SKM-1 (cell line): Measurements from ENCODE around the gene PSTPIP1.
A peak's percentile ranks its signal among the peaks of the same experiment; 100 is the strongest.

Experiments used
- DNase-seq: peaks from one replicate; lab custom pipeline; 2025; ENCODE audit not compliant: unreplicated experiment; lab: John Stamatoyannopoulos, UW

Gene PSTPIP1

DNA sequence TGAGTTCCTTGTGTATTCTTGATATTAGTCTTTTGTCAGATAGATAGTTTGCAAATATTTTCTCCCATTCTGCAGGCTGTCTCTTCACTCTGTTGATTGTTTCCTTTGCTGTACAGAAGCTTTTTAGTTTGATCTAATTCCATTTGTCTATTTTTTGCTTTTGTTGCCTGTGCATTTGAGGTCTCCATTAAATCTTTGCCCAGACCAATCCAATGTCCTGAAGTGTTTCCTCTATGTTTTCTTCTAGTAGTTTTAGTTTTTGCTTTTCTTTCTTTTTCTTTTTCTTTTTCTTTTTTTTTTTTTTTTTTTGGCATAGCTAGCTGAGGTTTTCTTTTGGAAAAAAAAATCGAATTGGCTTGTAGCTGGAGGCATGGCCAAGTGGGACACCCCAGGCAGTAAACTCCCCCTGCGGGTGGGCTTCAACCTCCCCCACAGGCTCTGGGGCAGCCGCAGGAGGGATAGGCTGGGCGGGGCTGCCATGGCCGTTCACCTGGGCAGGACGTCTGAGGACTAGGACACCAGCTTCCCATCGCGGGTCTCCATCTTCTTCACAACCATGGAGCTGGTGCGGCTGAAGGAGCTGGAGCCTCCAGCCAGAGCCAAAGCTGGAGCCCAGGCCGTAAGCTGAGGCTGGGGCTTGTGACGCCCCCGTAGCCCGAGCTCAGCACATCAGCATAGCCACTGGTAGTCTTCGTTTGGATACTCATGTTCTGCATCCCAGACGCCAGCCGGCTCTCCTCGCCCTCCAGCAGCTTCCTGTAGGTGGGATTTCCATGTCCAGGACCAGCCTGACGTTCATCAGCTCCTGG, 16.2 kb upstream of the PSTPIP1 start:
- no peak for DNase-seq

- no peak for DNase-seq
These were observed 15.5 kb upstream of the PSTPIP1 start for GRCh38 chr15:76979331-76979925.

DNA sequence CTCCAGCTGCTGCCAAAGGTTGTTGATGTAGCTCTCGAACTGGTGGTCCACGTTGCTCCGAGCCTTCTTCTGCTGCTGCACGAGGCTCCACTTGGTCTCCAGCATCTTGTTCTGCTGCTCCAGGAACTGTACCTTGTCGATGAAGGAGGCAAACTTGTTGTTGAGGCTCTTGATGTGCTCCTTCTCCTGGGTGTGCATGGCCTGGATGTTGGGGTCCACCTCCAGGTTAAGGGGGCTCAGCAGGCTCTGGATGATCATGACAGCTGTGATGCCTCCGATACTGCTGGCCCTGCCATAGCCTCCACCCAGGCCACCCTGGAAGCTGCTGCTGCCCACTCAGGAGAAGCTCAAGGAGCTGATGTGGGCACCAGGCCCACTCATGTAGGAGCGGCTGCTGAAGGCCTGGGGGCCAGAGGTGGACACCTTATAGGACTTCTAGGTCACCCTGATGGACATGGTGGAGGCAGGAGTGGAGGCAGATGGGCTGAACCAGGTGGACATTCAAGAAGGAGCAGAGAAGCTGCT, 14.9 kb upstream of the PSTPIP1 start:
- no peak for DNase-seq

- no peak for DNase-seq
These were observed 12.6 kb upstream of the PSTPIP1 start for GRCh38 chr15:76982356-76982755.

DNA sequence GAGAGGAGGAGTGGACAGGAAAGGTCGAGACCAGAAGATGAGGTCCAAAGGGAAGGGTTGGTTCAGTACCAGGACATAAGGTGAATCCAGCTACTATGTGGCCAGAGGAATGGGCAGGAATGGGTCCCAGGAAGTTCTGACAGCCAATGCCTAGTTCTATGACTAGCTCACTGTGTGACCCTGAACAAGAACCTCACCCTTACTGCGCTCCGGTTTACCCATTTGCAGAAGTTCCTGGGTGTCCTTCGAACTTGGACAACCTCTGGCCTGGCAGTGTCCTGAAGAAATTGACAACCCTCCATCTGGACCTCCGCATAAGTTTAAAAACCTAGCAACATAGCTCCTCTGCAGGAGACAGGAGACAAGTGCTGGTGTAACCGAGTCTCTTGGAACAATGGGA, 12.2 kb upstream of the PSTPIP1 start:
- DNase-seq, result no peak

- peak; percentile 82 for DNase-seq
These were observed 11.1 kb upstream of the PSTPIP1 start for GRCh38 chr15:76983590-76984375.

DNA sequence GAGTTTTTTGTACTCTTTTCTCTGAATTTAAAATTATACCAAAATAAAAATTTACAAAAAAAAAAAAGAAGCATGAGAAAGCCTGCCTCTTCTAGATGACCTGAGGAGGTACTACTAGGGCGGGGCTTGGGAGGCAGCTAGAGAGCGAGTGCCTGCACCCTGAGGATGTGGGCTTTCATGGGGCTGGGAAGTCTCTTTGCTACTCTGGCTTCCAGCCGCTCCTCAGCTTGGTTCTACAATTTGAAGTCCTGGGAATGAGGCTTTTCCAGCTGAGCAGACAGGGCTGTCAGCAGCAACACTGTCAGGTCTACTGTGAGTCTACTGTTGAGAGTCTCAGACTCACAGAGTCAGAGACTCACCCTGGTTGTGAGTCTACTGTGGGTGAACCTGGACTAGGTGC, 8.2 kb upstream of the PSTPIP1 start:
- DNase-seq, result no peak

DNA sequence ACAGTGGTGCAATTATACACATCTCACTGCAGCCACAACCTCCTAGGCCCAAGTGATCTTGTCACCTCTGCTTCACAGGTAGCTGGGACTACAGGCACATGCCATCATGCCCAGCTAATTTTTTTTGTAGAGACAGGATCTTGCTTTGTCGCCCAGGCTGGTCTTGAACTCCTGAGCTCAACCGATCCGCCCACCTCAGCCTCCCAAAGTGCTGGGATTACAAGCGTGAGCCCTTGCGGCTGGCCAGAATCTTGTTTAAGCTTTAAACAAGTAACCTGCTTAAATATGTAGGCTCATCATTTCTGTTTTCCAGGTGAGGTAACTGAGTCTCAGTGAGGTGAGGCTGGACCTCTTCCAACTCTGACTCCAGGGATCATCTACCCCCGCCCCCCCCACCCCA, 7.7 kb upstream of the PSTPIP1 start:
- no peak for DNase-seq

DNA sequence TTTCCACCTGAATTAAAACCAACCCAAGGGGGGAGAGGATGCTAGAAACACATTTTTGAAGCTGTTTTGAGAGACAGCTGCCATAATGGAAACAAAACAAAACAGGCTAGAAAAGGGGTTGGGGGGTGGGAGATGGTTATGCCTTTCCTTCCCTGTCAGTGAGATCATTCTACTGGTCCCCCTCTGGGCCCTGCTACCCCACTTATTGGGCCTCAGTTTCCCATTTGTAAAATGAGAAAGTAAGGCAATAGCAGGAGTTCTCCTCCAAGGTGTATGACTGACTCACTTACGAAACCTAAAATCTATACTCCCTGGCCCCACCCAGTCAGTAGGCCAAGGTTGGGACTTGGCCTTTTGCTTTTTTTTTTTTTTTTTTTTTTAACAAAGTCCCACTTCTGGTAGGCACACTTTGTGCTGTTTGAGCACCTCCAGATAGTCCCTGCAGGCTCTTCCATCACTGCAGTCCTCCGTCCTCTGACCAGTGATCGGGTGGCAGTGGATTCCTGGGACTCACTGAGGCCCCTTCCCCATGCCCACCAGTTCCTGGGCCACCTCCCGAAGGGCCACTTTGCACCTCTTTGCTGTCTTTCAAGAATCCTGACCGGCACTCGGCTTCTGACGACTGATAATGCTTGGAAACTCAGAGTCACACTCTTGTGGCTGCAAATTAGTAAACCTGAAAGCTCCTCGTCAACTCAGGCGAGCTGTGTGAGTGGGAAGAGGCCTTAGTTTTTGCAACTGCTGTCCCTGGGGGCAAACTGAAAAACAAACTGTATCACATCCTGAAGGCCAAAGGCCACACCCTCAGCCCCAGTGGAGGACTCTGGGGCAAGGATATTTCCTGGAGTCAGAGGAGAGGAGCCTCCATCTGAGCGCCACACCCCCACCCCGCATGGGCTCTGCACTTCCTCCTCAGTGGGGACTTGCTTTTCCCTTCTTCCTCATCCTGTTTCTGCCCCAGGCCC, 6.7 kb upstream of the PSTPIP1 start:
- DNase-seq, result peak; percentile 83

GRCh38 chr15:76988867-76989780, 5.8 kb upstream of the PSTPIP1 start:
- no peak for DNase-seq

- DNase-seq, result peak; percentile 21
These were observed 3.9 kb upstream of the PSTPIP1 start for GRCh38 chr15:76991048-76991447.

DNA sequence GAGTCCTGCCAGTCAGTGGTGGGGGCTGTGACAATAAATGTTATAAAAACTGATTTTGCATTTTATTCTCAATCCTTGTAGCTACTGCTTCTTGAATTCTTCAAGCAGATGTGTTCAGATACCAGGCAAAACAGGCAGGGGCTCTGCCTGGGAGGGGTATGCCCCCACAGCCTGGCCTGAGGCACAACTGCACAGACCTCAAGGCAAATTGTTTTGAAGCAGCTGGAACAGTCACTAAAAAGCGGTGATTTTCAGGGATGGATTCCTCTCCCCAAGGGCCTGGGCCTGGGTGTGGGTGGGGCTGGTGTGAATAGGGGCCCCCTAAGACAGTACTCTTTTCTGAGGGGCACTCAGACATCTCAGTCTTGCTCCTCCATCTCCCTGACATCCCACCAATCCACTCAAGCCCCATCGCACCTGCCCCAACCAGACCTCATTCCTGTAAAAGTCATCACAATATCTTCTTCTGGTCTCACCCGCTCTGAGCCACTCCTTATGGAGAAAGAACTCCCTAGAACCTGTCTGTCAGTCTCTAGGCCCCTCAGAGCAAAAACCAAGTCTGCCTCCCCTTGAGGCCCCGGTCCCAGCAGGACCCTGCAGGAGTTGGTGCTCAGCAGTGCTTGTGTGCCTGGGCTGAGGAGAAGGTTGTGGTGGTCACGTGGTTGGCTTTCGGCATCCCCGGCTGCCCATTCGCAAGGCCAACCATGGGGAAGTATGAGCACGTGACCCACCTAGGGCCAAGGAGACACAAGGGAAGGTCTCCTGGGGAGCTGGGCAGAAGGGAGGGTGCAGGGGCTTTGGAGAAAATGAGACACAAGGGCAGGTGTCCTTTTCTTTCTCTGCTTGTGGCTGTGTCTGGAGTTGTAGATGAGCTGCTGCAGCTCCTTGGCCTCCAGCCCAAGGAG, 2.9 kb upstream of the PSTPIP1 start:
- peak; percentile 15 for DNase-seq

DNA sequence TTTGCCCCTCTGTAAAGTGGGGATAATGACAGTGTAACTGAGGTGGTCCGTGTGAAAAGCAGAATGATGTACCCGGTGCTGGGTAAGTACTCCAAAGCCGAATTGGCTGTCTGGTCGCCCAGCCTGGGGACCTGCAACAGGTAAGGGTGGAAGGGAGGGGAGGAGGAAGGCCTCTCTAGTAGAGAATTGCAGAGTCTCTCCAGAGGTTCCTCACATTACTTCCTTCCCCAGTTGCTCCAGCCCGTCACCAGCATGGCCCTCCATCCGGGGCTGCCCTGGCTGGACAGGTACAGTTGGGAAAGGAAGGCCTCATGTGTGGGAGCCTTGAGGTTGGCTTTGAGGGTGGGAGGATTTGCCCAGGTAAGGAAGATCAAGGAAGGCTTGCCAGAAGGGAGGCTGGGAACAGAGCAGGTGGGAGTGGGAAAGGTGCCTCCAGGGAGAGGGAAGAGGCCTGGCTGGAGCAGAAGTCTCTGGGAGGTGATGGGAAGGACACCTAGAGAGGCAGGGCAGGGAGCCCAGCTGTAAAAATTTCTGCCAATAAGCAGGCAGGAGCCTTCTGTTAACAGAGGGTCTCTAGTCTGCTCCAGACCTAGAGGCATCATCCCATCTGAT, 1.7 kb upstream of the PSTPIP1 start:
- no peak for DNase-seq

DNA sequence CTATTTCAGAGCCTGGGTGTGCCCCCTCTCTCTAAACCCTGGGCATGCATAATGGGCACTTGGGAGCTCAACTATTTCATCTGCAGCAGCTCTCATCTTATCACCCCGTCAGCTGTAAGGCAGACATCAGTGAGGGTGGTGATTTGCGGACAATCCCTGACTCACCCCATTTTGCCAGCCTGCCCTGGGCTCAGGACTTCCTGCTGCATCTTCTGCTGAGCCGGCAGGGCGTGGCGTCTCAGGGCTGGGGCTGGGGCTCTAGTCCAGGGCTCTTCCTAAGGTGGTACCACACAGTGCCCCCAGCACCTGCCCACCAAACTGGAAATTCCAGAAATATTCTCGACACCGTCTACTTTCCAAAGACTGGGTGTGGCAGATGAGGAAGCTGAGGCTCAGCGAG, 925 bp upstream of the PSTPIP1 start:
- DNase-seq, result no peak

DNA sequence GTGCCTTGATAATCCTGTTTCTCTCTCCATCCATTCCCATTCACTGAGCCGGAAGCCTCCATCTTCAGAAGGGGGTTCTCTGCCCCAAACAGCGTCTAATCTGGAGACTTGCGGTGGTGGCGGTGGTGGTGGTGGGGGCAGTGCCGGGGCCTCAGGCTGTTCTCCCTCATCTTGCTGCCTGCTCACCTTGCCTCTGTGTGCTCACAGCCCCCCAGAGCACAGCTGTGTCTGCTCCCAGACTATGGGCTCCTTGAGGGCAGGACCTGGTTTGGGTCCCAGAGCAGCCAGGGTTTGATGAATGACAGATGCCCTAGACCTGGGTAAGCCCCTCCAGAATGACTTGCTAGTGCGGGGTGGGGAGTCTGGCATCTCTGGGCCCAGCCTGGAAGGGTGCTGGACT, 430 bp upstream of the PSTPIP1 start:
- no peak for DNase-seq

DNA sequence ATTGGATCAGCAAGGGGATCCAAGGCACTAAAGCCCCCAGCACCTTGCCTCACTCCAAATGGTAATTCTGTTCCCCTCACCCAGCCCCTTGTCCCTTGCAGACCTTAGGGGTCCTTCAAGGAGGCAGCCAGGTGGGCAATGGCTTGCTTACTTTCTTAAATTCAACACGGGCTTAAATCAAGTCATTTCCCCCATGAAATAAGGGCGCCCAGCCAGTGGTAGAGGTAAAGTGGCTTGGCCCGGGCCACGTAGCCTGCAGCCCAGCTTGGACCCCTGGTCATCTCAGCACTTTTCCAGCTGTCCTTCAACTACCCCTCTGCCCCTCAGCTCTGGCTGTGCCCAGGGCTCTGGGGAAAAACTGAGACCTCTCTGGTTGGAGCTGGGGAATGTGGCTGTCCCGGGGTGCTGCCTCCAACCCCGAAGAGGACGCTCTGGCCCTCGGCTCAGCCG, 1.2 kb downstream of the PSTPIP1 start:
- no peak for DNase-seq

GRCh38 chr15:76996526-76997401, 1.8 kb downstream of the PSTPIP1 start:
- no peak for DNase-seq
